SKM-1 (cell line): ENCODE data around the gene IRAK2.

Experiments used
- DNase-seq: peaks from one replicate; lab custom pipeline; 2025; ENCODE audit not compliant: unreplicated experiment; lab: John Stamatoyannopoulos, UW

Gene IRAK2

GRCh38 chr3:10279384-10280176 lies 114.9 kb downstream of the IRAK2 start:
- no peak for DNase-seq

- no peak for DNase-seq
These were observed 115.4 kb downstream of the IRAK2 start for GRCh38 chr3:10280177-10280529.

- no peak for DNase-seq
These were observed 115.9 kb downstream of the IRAK2 start for GRCh38 chr3:10280571-10280970.

- DNase-seq, result no peak
These were observed 117.2 kb downstream of the IRAK2 start for GRCh38 chr3:10281951-10282350.

GRCh38 chr3:10283638-10284037 lies 118.9 kb downstream of the IRAK2 start:
- no peak for DNase-seq

GRCh38 chr3:10284496-10284895 lies 119.8 kb downstream of the IRAK2 start:
- no peak for DNase-seq

GRCh38 chr3:10285272-10286132 lies 120.8 kb downstream of the IRAK2 start:
- DNase-seq, result no peak

GRCh38 chr3:10286133-10286524 lies 121.4 kb downstream of the IRAK2 start:
- DNase-seq, result no peak

GRCh38 chr3:10286596-10287295 lies 122.0 kb downstream of the IRAK2 start:
- DNase-seq, result no peak

- no peak for DNase-seq
These were observed 123.3 kb downstream of the IRAK2 start for GRCh38 chr3:10287936-10288574.

- DNase-seq, result no peak
These were observed 123.8 kb downstream of the IRAK2 start for GRCh38 chr3:10288575-10288960.

GRCh38 chr3:10289077-10289476 lies 124.4 kb downstream of the IRAK2 start:
- no peak for DNase-seq

GRCh38 chr3:10289787-10290355 lies 125.2 kb downstream of the IRAK2 start:
- DNase-seq, result no peak

GRCh38 chr3:10290481-10291176 lies 125.9 kb downstream of the IRAK2 start:
- no peak for DNase-seq

GRCh38 chr3:10291641-10292040 lies 126.9 kb downstream of the IRAK2 start:
- DNase-seq, result no peak

GRCh38 chr3:10292505-10293419 lies 128.0 kb downstream of the IRAK2 start, which contains the start of gene GHRL:
GHRL (minus strand) TSS chr3:10292947; CDS start chr3:10290180, 2,767 bp downstream.
- peak; percentile 96 for DNase-seq
